ENCODE results near the gene PACS2. TPM values are rescaled to one million over a fixed set of nuclear protein-coding genes. Genes with fewer than 3 reads are reported as not detected.

Gene PACS2
- total RNA-seq, 4 donors from 2014 or later = 59.8 to 97.4 (median 71.2) TPM

- Histone ChIP-seq H3K4me3 (no peak overlapping the region), H3K4me1 (peaks cover 27 to 33% (median 30%) of the 10 kb centered on the region in 4 donors), H3K36me3 (peaks cover 0 to 29% (median 21%) of the 10 kb centered on the region in 4 donors), H3K27ac (replicated peaks in 1 of 4) (no peak overlapping the region), H3K9me3 (peaks cover 0 to 4% (median 0%) of the 10 kb centered on the region in 4 donors), H3K27me3 (no peaks in the 10 kb centered on the region)
- no peak for DNase-seq (ENCODE audit: extremely low spot score)
- TF ChIP-seq POLR2AphosphoS5 (IDR thresholded peaks at IDR 0.05) (no peak), EP300 (IDR thresholded peaks at IDR 0.05) (no peak), CTCF (IDR thresholded peaks at IDR 0.05) (no peak), POLR2A (IDR thresholded peaks at IDR 0.05; ENCODE audit: low read depth) (no peak)
- intact Hi-C loops (cut with DNase I) = no loop called here
- 94% methylated on average over 7 of the region's 12 CpGs for WGBS
Measured at GRCh38 chr14:105424861-105425260, 110.3 kb downstream of the PACS2 start.

- over 99% methylated on average over 19 of the region's 23 CpGs for WGBS
- Histone ChIP-seq H3K27ac (replicated peaks in 1 of 4) (no peak overlapping the region), H3K9me3 (peaks cover 0 to 4% (median 0%) of the 10 kb centered on the region in 4 donors), H3K4me3 (no peak overlapping the region), H3K36me3 (peaks cover 0 to 29% (median 23%) of the 10 kb centered on the region in 4 donors), H3K27me3 (no peaks in the 10 kb centered on the region), H3K4me1 (peaks cover 26 to 33% (median 31%) of the 10 kb centered on the region in 4 donors)
- no peak for DNase-seq (ENCODE audit: extremely low spot score)
- no peak for TF ChIP-seq EP300 (IDR thresholded peaks at IDR 0.05)
- TF ChIP-seq CTCF (IDR thresholded peaks at IDR 0.05) = no peak
- TF ChIP-seq POLR2AphosphoS5 (IDR thresholded peaks at IDR 0.05) = no peak
- TF ChIP-seq POLR2A (IDR thresholded peaks at IDR 0.05; ENCODE audit: low read depth) = no peak
- intact Hi-C loops (cut with DNase I) = no loop called here
Measured at GRCh38 chr14:105425823-105426247, 111.3 kb downstream of the PACS2 start.

DNA sequence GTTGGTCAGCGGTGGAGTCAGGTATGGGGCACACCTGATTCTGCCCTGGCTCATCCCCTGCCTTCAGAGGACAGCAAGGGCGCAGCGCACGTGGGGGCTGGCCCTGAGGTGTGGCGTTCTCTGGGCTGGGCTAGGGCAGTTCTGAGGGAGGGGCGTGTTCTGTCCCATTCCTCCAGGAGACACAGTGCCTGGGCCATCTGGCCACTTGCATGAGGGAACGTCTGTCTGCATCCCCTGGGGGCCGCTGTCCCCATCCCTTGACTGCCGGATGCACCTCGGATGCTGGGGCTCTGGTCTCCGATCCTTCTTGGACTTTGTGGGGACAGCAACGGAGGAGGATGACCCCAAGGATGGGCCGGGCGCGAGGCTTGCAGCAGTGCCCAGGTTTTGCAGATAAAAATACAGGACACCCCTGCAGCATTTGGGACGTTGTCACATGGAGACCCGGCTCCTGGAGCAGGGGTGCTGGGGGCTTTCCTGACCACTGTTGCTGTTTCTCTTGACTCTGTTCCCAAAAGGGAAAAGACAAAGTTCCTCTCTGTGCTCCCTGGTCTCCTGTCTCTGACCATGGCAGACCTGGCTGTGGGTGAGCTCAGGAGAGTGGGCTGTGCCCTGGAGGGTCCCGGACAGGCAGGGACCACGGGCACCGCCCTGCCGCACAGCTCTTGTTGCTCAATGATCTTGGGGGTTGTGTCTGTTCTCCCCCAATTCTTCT, 112.0 kb downstream of the PACS2 start:
- H3K4me3 ChIP-seq = no peak overlapping the region
- no peaks in the 10 kb centered on the region for H3K27me3 ChIP-seq
- TF ChIP-seq EP300 (IDR thresholded peaks at IDR 0.05) = no peak
- no peak for TF ChIP-seq POLR2A (IDR thresholded peaks at IDR 0.05; ENCODE audit: low read depth)
- TF ChIP-seq POLR2AphosphoS5 (IDR thresholded peaks at IDR 0.05) = no peak
- TF ChIP-seq CTCF (IDR thresholded peaks at IDR 0.05) = no peak
- DNase-seq (ENCODE audit: extremely low spot score) = no peak
- H3K4me1 ChIP-seq = peaks cover 18 to 31% (median 28%) of the 10 kb centered on the region in 4 donors
- intact Hi-C loops (cut with DNase I) = no loop called here
- no peak overlapping the region for H3K27ac ChIP-seq (replicated peaks in 1 of 4)
- peaks cover 0 to 35% (median 24%) of the 10 kb centered on the region in 4 donors for H3K36me3 ChIP-seq
- 97% methylated on average over 19 of the region's 21 CpGs for WGBS
- peaks cover 0 to 4% (median 0%) of the 10 kb centered on the region in 4 donors for H3K9me3 ChIP-seq

DNA sequence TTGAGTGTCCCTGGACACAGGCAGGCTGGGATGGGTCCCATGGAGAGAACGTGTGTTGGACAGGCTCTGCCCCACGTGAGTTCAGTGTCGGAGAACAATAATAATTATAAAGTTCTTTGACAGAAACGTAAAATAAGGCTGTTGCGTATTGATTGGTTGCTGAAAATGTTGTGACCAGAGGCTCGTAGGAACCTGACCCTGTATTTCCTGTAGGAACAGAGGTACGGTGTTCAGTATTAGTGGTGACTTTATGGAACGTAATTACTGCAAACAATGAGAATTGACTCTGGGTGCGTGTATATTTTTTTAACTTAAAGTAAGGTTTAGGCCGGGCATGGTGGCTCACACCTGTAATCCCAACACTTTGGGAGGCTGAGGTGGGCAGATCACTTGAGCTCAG, 112.9 kb downstream of the PACS2 start:
- intact Hi-C loops (cut with DNase I) = no loop called here
- Histone ChIP-seq H3K4me3 (no peak overlapping the region), H3K36me3 (peaks cover 0 to 35% (median 24%) of the 10 kb centered on the region in 4 donors), H3K27ac (replicated peaks in 1 of 4) (no peak overlapping the region), H3K4me1 (peaks cover 10 to 23% (median 21%) of the 10 kb centered on the region in 4 donors), H3K9me3 (peaks cover 0 to 4% (median 0%) of the 10 kb centered on the region in 4 donors), H3K27me3 (no peaks in the 10 kb centered on the region)
- DNase-seq (ENCODE audit: extremely low spot score) = no peak
- no peak for TF ChIP-seq CTCF (IDR thresholded peaks at IDR 0.05)
- TF ChIP-seq POLR2AphosphoS5 (IDR thresholded peaks at IDR 0.05) = no peak
- no peak for TF ChIP-seq POLR2A (IDR thresholded peaks at IDR 0.05; ENCODE audit: low read depth)
- TF ChIP-seq EP300 (IDR thresholded peaks at IDR 0.05) = no peak
- 96% methylated on average over 10 of the region's 10 CpGs for WGBS

Data from esophagus muscularis mucosa (tissue), 4 donors.